Measurements from ENCODE around the gene SEC62. TPM values are rescaled to one million over a fixed set of nuclear protein-coding genes. Genes with fewer than 3 reads are reported as not detected.

The SEC62 gene
- total and polyA plus RNA-seq, 9 of the 15 experiments (the other 6 are each of a cell fraction or from before 2014, with no cell fraction given) = 34.5 to 152 (median 51.8) TPM

DNA sequence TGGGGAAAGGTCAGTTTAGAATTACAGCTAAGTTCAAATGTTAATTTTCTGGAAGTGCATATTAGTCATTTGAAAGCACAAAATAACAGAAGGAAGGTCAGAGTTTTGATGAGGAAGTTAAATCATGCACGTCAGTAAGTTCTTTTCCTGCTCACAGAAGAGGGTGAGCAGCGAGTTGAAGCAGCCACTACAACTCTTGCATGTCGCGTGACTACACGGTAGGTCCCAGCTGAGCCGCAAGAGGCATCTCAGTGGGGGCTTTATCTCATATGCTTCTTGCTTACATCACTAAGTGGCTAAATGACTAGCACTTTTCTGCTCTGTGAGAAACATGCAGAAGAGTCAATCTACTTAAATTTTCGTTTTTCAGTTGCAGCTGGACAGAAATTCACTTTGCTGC lies 21.3 kb upstream of the SEC62 start (continued):
- TF ChIP-seq, protein P1, sequence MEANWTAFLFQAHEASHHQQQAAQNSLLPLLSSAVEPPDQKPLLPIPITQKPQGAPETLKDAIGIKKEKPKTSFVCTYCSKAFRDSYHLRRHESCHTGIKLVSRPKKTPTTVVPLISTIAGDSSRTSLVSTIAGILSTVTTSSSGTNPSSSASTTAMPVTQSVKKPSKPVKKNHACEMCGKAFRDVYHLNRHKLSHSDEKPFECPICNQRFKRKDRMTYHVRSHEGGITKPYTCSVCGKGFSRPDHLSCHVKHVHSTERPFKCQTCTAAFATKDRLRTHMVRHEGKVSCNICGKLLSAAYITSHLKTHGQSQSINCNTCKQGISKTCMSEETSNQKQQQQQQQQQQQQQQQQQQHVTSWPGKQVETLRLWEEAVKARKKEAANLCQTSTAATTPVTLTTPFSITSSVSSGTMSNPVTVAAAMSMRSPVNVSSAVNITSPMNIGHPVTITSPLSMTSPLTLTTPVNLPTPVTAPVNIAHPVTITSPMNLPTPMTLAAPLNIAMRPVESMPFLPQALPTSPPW (CRISPR knock-in tag; IDR thresholded peaks at IDR 0.05) = peak; percentile 50; the same call in 1 of the 2 replicates
- TF ChIP-seq ZNF347 (CRISPR knock-in tag; IDR thresholded peaks at IDR 0.05; ENCODE audit: low read depth) (no peak), U2AF2 (optimal IDR thresholded peaks at IDR 0.05; ENCODE audit: low read depth, low read length) (no peak), ZNF174 (CRISPR knock-in tag; IDR thresholded peaks at IDR 0.05) (no peak), TRIM28 (IDR thresholded peaks at IDR 0.05) (no peak), FOXP4 (CRISPR knock-in tag; IDR thresholded peaks at IDR 0.05; ENCODE audit: borderline replicate concordance) (no peak), SLC30A9 (CRISPR knock-in tag; IDR thresholded peaks at IDR 0.05) (no peak), YY1 (IDR thresholded peaks at IDR 0.05; ENCODE audit: borderline replicate concordance in 1 of 3, control insufficient read depth in 1 of 3, extremely low read depth in 1 of 3, insufficient read depth in 3 of 3, insufficient read length in 1 of 3, insufficient replicate concordance in 2 of 3, low read depth in 1 of 3, low read length in 2 of 3) (no peak), ZFPM2 (CRISPR knock-in tag; IDR thresholded peaks at IDR 0.05) (no peak), CREBBP (IDR thresholded peaks at IDR 0.05; ENCODE audit: low read depth, low read length) (no peak), MCM2 (IDR thresholded peaks at IDR 0.05; ENCODE audit: low read depth) (no peak), POLR2AphosphoS2 (IDR thresholded peaks at IDR 0.05; ENCODE audit: low read length) (no peak), MYBL2 (IDR thresholded peaks at IDR 0.05; ENCODE audit: low read depth) (no peak; the same call in 1 of the 2 replicates), MYBL2 (CRISPR knock-in tag; IDR thresholded peaks at IDR 0.05; ENCODE audit: borderline replicate concordance) (no peak), TBP (optimal IDR thresholded peaks at IDR 0.05; ENCODE audit: low read depth, low read length) (no peak), MYNN (IDR thresholded peaks at IDR 0.05) (no peak), MYNN (CRISPR knock-in tag; IDR thresholded peaks at IDR 0.05) (no peak), CHD4 (IDR thresholded peaks at IDR 0.05; ENCODE audit: insufficient read depth, insufficient replicate concordance, low read depth, low read length, poor library complexity, severe bottlenecking) (no peak), BRCA1 (IDR thresholded peaks at IDR 0.05) (no peak), BRCA1 (CRISPR knock-in tag; IDR thresholded peaks at IDR 0.05) (no peak)
- TF ChIP-seq, protein P2, sequence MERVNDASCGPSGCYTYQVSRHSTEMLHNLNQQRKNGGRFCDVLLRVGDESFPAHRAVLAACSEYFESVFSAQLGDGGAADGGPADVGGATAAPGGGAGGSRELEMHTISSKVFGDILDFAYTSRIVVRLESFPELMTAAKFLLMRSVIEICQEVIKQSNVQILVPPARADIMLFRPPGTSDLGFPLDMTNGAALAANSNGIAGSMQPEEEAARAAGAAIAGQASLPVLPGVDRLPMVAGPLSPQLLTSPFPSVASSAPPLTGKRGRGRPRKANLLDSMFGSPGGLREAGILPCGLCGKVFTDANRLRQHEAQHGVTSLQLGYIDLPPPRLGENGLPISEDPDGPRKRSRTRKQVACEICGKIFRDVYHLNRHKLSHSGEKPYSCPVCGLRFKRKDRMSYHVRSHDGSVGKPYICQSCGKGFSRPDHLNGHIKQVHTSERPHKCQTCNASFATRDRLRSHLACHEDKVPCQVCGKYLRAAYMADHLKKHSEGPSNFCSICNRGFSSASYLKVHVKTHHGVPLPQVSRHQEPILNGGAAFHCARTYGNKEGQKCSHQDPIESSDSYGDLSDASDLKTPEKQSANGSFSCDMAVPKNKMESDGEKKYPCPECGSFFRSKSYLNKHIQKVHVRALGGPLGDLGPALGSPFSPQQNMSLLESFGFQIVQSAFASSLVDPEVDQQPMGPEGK (CRISPR knock-in tag; IDR thresholded peaks at IDR 0.05; ENCODE audit: borderline replicate concordance) = no peak
